ENCODE results near the gene SCN5A. TPM values are rescaled to one million over a fixed set of nuclear protein-coding genes. Genes with fewer than 3 reads are reported as not detected.

The SCN5A gene
- total RNA-seq, 1 donor from 2014 or later, result 6.1 TPM

DNA sequence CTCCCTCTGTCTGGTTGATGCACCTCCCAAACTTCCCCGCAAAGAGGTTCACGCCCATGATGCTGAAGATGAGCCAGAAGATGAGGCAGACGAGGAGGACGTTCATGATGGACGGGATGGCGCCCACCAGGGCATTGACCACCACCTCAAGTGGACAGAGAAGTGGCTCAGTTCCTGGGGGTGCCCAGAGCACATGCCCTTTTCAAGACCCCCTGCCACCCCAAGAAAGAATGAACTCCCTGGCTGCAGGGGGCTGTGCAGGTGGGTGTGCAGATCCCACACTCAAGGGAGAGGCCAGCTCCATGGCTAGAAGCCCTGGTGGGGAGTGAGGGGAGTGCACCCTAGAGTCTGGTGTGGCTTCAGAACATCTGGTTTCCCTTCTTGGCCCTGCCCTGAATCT lies 89.2 kb downstream of the SCN5A start:
- DNase-seq, result no peak

DNA sequence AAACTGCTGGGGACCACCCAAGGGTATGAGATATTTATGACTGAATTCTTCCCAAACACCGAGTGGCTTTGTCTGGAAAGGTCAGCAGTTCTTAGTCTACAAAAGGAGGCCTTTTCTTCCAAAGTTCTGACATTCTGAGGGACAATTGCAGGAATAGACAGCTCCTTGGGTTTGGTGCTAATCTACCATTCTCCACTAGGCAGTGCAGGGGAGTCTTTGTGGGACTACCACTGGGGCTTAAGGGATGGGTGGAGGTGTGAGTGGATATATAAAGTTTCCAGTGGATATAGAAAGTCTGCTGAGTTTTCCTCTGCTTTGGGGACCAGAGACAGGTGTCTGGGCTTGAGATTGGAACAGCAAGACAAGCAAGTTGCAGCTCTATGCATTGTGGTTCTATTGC lies 90.6 kb downstream of the SCN5A start:
- DNase-seq, result no peak

DNA sequence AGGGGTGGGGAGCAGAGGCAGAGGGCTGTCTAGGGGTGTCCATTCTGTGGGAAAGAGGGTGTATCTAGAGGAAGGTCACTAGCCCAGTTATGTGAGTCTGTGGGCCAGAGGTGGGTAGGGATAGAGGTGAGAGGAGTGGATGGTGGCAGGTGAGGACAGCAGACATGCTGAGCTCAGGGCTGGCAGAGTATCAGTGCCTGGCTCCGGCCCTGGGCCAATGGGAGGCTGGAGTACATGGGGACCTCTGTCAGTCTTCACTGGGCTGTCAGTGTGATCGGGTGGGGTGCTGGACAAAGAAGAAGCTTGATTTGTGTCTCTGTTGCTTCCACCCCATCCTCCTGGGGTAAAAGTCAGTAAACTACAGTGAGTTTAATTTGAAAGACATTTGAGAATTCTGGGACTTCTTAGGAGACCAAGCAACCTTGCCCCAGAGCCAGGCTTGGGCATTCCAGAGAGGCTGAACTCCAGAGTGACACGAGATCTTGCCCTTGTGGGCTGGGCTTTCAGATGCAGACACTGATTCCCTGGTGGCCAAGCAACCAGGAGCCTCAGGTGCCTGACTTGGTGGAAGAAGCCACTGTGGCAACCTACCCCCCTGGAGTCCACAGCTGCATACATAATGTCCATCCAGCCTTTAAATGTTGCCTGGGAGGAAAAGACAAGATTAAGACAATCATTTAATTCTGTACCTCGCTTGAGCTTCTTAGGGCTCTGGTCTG lies 92.7 kb downstream of the SCN5A start:
- no peak for DNase-seq

DNA sequence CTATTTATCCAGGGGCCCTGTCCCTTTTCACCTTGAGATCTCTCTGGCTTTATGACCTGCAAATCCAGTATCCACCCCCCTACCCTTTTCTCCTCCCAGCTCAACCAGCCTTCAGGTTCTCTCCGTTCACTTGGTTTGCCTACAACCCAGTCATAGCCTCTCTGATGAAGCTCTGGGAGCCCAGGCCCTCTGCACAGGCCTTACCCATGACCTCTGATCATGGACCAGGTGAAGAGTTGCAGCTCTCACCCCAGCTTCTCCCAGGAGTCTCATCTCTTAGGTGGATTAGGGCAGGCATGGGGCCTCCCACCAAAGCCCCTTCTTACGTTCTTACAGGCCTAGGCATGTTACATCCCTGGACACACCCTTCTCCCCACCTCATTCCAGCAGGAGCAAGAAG lies 93.6 kb downstream of the SCN5A start:
- DNase-seq, result no peak

DNA sequence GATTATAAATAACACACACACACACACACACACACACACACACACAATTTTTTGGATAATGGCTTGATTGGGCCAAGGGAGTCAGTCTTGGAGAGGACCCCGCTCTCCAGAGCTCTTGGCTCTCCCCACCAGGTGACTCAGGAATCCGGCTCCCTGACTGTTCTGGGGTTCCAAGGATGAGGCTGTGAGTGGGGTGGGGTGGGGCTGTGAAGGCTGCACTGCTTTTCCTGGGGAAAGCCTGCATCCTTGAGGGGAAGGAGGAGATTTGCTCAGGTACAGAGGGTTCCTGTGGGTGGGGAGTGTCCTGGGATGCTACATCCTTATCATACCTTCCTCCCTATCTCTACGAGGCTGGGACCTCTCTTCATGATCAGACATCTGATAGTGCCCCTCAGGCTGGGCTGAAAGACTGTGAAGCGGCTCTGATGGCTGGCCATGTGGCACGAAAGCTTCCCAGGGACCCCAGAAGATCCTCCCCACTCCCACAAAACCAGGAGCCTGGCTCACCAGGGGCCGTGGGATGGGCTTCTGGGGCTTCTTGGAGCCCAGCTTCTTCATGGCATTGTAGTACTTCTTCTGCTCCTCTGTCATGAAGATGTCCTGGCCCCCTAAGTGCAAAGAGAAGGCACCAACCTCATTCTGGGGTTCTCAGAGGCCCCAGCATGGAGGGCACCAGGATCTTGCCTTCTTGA lies 94.2 kb downstream of the SCN5A start:
- no peak for DNase-seq

DNA sequence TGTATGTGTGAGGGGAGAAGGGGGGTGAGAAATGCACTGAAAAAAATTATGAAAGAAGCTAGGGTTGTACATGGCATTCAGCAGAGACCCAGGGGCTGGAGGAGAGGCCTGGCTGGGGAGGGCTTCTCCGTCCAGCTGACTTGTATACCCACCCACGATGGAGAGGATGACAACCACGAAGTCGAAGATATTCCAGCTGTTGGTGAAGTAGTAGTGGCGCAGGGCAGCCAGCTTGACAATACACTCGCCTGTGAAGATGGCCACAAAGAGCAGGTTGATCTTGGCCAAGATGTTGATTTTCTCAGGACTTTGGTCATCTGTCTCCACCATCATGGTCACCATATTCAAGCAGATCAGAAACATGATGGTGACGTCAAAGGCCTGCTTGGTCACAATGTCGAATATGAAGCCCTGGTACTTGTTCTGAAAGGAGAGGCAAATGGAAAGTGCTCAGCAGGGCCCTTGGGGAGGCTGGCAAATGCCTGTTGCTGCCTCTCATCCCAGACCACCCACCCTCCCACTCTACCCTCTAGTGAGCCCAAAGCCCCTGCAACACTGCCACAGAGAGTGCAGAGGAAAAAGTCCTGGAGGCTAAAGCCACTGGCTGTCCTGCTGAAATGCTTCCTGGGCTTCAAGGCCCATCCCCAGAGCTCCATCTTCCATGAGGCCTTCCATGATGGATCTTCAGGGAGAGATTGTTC lies 95.2 kb downstream of the SCN5A start:
- DNase-seq, result no peak

DNA sequence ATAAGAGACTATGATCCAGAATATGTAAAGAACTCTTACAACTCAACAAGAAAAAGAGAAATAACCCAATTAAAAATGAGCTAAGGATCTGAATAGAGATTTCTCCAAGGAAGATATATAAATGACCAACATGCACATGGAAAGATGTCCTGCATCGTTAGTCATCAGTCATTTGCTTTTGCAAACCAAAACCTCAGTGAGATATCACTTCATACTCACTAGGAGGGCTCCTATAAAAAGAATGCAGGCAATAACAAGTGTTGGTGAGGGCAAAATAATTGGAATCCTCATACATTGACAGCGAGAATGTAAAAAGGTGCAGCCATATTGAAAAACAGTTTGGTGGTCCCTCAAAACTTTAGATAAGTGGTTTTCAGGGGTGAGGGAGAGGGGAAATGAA lies 96.4 kb downstream of the SCN5A start:
- DNase-seq, result no peak

DNA sequence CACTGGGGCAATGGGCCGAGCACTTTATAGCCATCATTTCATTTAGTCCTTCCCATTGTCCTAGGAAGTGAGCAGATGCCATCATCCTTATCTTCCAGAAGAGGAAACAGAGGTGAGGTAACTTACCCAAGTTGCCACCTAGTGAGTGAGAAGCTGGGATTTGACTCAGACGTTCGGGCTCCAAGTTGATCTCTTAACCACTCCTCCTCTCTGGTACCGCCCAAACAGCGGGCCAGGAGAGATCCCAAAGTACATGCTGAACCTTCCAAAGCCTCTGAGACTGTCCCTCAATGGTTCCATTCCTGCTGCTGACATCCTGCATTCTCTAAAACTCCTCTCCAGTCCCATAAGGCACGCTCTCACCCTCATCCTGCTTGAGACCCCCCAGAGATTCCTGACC lies 97.1 kb downstream of the SCN5A start:
- no peak for DNase-seq

DNA sequence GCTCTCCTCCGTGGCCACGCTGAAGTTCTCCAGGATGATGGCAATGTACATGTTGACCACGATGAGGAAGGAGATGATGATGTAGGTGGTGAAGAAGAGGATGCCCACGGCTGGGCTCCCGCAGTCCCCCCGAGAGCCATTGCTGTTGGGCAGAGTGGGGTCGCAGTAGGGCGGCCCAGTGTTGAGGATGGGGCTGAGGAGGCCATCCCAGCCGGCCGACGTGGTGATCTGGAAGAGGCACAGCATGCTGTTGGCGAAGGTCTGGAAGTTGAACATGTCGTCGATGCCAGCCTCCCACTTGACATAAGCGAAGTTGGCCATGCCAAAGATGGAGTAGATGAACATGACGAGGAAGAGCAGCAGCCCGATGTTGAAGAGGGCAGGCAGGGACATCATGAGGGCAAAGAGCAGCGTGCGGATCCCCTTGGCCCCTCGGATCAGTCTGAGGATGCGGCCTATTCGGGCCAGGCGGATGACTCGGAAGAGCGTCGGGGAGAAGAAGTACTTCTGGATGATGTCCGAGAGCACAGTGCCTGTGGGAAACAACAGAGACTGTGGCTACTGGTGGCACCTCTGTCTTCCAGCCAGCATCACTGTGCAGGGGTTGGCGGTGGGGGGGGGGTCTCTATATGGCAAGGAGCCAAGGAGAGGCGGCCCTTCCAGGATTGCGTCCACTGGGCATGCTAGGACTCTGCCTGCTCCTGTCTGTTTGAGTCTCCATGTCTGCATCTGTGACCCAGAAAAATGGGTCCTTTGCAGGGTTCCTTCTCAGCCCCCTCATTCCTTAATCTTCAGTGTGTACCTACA lies 98.3 kb downstream of the SCN5A start:
- DNase-seq, result no peak

DNA sequence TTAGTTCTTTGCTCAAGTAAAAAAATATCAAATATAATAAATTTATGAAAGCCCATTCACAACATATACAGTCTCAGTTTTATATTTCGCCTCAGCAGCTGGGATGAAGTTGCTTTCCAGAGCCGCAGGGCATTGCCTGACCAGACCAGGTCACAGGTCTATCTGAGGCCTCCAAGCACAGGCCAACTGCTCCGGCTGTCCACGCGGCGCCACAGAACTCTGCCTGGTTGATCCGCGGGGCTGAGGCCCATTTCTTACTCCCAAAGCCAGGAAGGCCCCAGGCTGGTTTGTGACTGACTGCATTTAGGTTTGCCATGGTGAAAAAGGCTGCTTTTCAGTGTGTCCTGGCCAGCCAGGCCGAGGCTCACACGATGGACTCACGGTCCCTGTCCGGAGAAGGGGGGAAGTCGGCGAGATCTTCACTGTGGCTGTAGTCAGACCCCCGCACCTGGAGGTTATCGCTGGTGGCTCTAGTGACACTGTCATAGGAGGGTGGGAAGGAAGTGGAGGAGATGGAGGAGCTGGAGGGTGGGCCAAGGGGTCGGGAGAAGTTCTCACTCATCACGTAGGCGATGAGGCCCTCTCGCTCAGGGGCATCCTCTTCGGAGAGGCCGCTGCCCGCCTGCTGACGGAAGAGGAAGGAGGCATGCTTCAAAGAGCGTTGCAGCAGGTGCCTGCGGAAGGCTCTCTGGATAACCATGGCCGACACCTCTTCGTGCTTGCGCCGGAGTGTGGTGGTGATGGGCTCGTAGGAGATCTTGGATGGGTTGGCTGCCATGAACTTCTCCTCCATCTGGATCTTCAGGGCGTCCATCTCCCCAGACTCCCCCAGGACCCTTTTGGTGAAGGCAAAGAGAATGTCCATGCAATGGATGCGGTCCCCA lies 99.3 kb downstream of the SCN5A start:
- no peak for DNase-seq

DNA sequence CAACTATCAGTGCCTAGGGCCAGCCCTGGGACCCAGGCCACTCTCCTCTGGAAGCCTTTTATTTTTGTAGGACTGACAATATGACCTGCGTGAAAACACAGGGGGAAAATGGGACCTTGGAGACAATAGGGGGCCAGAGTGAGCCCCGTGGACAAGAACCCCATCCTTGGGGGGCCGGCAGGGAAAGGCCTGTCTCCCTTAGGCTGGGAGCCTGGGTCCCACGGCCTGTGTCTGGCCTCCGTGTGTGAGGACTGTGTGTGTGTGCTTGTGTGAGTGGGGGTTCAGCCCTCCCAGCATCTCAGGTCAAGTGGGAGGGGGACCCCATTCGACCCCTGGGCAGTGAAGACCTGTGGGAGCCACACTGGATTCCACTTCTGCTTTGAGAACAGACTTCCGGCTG lies 100.0 kb downstream of the SCN5A start:
- DNase-seq, result no peak

DNA sequence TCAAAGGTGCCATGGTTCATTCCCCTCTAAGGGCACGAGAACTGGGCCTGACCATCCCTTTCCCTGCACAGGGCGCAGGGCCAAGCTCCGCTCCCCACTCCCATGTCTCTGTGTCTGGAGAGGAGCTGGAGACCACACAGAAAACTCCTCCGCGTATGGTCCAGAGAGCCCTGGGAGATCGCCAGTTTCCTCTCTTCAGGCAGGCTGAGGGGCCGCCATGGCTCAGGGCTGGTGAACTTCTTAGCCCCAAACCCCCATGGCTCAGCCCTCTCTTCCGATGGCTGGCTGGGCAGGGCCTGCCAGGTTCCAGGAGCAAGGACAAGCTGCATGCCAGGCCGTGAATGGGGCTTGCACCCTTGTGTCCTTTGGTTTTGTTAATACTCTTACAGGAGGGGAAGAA lies 100.4 kb downstream of the SCN5A start:
- no peak for DNase-seq

DNA sequence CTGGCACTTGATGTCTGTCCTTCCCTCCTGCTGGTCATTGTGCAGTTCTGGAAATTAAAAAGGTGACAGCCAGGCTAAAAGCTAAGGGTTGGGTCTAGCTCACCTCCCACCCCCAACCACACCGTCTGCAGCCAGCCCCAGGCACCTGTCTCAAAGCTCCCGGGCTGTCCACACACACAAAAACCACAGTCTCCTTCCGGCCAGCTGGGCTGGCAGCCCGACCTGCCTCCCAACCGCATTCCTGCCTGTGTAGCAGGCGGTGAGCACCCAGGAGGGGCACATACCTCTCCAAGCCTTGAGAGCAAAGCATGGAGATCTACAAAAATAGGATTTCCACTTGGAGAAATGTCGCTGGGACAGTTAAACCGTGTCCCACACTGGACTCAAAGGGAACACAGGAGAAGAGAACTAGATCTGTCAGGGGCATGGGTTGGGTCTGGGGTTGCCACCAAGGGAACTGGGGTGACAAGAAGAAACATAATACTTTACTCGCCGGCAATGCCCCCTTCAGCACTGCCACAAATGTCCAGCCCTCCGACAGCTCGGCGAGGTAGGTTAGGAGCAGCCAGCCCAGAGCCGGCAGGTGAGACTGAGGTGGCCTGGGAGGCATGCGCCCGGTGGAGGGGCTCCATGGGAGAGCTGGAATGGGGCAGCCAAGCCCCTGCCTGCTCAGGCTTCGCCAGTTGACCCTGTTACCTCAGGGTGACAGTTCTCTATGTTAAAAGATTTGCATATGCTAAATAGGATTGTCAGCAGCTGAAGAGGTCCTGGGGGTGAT lies 101.1 kb downstream of the SCN5A start:
- DNase-seq, result peak; percentile 12

DNA sequence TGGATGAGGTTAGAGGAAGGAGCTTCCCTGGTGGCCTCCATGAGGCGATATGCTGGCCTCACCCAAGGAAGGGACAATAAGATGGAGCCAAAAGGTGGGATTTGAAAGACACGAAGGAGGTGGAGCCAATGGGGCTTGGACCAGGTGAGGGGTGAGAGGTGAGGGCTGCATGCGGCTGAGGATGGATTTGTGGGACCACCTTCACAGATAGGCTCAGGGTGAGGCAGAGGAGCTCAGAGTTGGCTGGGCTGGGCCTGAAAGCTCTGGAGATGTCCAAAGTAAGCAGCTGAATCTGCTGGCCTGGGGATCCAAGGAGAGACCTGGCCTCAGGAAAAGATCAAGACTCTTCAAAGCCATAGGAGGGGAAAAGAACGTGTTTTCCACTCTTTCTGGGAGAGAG lies 103.5 kb downstream of the SCN5A start:
- no peak for DNase-seq

DNA sequence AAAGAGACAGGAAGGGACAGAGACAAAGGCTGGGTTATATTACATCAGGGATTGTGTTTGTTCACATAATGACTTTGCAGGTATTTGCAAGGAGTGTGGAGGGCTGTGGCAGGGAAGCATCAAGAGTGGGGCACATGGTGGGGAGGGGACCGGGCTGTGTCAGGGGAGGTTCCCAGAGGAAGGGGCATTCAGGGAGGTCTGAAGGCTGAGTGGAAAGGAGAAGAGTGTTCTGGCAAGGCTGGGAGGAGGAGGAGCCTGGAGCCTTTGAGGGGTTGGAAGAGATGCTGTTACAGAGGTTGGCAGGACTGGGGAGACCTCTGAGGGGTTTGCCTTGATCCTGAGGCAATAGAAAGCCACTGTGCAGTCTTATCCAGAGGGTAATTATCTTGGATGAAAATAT lies 103.9 kb downstream of the SCN5A start:
- no peak for DNase-seq

DNA sequence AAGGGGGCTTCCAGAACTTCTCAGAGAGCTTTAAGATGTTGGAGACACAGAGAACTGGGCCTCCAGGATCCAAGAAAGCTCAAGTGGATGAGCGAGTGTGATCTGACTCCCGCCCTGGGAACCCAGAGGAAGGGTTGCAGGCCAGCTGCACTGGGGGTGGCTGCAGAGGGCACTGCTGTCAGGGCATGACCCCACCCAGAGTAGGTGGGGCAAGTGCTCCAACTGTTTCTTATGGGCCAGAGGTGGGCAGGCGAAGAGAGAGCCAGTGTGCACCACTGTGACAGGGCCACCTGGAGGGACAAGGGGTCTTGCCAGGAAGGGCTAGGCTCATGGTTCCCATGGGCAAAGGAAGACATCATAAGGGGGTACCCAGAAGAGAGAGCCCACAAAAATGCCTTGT lies 104.6 kb downstream of the SCN5A start:
- no peak for DNase-seq

DNA sequence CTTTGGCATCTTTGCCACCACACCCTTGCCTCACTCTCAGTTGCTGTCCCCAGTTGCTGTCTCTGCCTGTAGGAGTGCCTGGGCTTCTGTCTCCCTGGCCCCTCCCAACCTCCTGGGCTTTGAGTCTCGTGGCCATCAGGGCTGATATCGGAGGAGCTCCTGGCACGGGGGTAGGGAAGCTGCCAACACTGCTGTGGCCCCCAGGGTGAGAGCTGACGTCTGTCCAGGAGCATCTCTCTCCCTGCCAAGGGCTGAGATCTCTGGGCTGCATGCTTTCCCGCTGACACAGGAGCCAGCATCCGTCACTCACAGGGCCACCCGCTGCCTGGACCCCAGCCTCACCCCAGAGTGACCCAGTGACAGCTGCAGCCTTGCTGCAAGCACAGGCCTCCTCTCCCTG lies 105.9 kb downstream of the SCN5A start:
- DNase-seq, result peak; percentile 72

DNA sequence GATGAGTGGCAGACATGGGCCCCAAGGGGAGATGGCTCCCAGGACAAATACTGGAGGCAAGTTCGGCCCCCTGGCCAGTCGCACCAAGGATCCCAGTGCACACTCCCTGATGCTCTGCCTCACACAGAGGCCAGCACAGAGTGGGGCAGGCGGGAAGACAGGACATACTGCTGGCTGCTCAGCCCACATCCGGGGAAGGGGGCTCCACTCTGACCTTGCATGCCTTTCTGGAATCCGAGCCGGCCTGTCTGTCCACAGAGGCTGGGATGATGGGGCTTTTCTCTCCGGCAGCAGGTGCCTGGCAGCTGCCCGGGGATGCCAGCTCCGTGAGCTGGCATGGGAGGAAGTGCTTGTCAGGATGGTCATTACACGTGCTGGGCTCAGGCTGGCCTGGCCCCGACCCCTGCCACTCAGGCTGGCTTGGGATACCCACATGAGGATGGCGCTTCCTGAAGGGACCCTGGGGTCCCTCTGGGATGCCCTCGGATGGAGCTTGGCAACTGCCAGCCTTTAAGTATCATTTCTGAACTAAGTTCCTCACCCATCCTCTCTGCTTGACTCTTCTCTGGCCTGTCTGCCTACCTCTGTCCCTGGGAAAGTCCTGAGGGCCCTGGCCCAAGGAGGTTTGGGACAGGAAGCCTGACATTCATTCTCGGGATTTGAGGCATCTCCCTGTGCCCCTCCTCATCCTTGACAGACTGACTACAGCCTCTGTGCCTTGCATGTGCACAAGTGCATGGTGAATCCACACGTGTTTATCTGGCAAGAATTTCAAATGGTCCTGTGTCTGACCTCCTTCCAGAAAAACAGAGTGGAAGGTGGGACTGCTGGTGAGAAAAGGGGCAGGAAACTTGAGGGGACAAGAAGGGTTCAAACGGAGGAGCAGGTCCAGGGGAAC lies 106.8 kb downstream of the SCN5A start:
- peak; percentile 59 for DNase-seq

DNA sequence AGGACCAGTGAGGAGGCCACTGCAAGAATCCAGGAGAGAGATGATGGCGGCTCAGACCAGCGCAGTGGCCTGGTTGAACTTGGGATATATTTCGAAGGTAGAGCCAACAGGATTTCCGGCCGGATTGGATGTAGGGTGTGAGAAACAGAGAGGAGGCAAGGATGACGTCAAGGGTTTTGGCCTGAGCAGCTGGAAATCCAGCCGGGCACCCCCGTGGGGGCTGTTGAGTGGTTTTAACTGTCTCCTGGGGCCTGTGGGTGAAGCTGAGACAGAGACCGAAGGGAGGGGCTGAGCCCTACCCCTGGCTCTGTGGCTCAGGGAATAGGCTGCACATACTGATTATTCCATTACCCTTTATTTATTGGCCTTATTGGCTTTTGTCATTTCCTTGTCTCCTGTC lies 107.7 kb downstream of the SCN5A start:
- peak; percentile 24 for DNase-seq
